ENCODE results near the gene CENPV.

GRCh38 chr17:16364625-16365024, 11.4 kb upstream of the CENPV start:
- no peak for TF ChIP-seq CTCF (IDR thresholded peaks at IDR 0.05)
- TF ChIP-seq POLR2A (IDR thresholded peaks at IDR 0.05), result no peak
- TF ChIP-seq POLR2AphosphoS5 (IDR thresholded peaks at IDR 0.05), result no peak

All from breast epithelium (tissue), 3 donors.